HG03378 (cell line): Measurements from ENCODE around the gene TSG101.

Experiments used
- ATAC-seq: cut with Tn5 transposase; IDR thresholded peaks from one replicate; pipeline ENCODE4 v1.9.1; 2021; ENCODE audit warnings: mild to moderate bottlenecking, moderate library complexity; ENCODE audit not compliant: unreplicated experiment

TSG101 gene

GRCh38 chr11:18526521-18527296 lies at the start of gene TSG101:
TSS of gene TSG101 (minus strand) at chr11:18526942. CDS start at chr11:18526816, 126 bp downstream.
- ATAC-seq, result peak; percentile 88

- ATAC-seq, result no peak
These were observed 48.6 kb upstream of the TSG101 start for GRCh38 chr11:18575361-18575760.

- ATAC-seq, result no peak
These were observed 40.3 kb upstream of the TSG101 start for GRCh38 chr11:18567081-18567480.

GRCh38 chr11:18566406-18566805 lies 39.7 kb upstream of the TSG101 start:
- no peak for ATAC-seq

- ATAC-seq, result no peak
These were observed 37.4 kb upstream of the TSG101 start for GRCh38 chr11:18564149-18564548.

- ATAC-seq, result no peak
These were observed 36.5 kb upstream of the TSG101 start for GRCh38 chr11:18563090-18563730.

GRCh38 chr11:18548001-18548400 lies 21.3 kb upstream of the TSG101 start:
- no peak for ATAC-seq

- peak; percentile 55 for ATAC-seq
These were observed 13.7 kb upstream of the TSG101 start for GRCh38 chr11:18540207-18541009.

- no peak for ATAC-seq
These were observed 9.5 kb upstream of the TSG101 start for GRCh38 chr11:18536209-18536608.

- no peak for ATAC-seq
These were observed 7.5 kb upstream of the TSG101 start for GRCh38 chr11:18534245-18534644.

GRCh38 chr11:18533365-18533764 lies 6.6 kb upstream of the TSG101 start:
- no peak for ATAC-seq

GRCh38 chr11:18527512-18527911 lies 770 bp upstream of the TSG101 start:
- no peak for ATAC-seq

- no peak for ATAC-seq
These were observed 617 bp downstream of the TSG101 start for GRCh38 chr11:18526130-18526520.

- no peak for ATAC-seq
These were observed 2.5 kb downstream of the TSG101 start for GRCh38 chr11:18524248-18524647.

GRCh38 chr11:18523084-18523483 lies 3.7 kb downstream of the TSG101 start:
- no peak for ATAC-seq

- no peak for ATAC-seq
These were observed 4.4 kb downstream of the TSG101 start for GRCh38 chr11:18522388-18522787.

- no peak for ATAC-seq
These were observed 5.6 kb downstream of the TSG101 start for GRCh38 chr11:18521122-18521521.

GRCh38 chr11:18502352-18502751 lies 24.4 kb downstream of the TSG101 start:
- ATAC-seq, result no peak

GRCh38 chr11:18501629-18502028 lies 25.1 kb downstream of the TSG101 start:
- no peak for ATAC-seq

- no peak for ATAC-seq
These were observed 28.7 kb downstream of the TSG101 start for GRCh38 chr11:18498039-18498438.

GRCh38 chr11:18495703-18496102 lies 31.0 kb downstream of the TSG101 start:
- no peak for ATAC-seq

- no peak for ATAC-seq
These were observed 31.5 kb downstream of the TSG101 start for GRCh38 chr11:18495271-18495670.
